Liver (tissue), 9 donors: ENCODE measurements around the gene XPR1. TPM values are rescaled to one million over a fixed set of nuclear protein-coding genes. Genes with fewer than 3 reads are reported as not detected.
A peak's percentile ranks its signal among the peaks of the same experiment; 100 is the strongest.

Source experiments
- DNase-seq: peaks from one replicate; pipeline ENCODE4 v3.0.0-alpha.2; 2017; ENCODE audit warnings: low spot score
- H3K27ac ChIP-seq, 2 donors: one replicate each; pipeline ENCODE4 v1.7.0; 2013; ENCODE audit warnings: inconsistent platforms in 2 of 2, low read length in 2 of 2, control low read depth in 1 of 2, low read depth in 1 of 2, mild to moderate bottlenecking in 1 of 2
- H3K27me3 ChIP-seq, 4 donors: one replicate each; pipeline versions ENCODE4 v1.6.1 to v1.7.0; 2013; ENCODE audit warnings: low read length in 3 of 4, inconsistent platforms in 1 of 4, mild to moderate bottlenecking in 1 of 4, moderate library complexity in 1 of 4; ENCODE audit not compliant: control insufficient read depth in 4 of 4, insufficient read depth in 4 of 4
- H3K36me3 ChIP-seq, 4 donors: one replicate each; pipeline versions ENCODE4 v1.6.1 to v1.7.0; 2013; ENCODE audit warnings: low read length in 3 of 4, mild to moderate bottlenecking in 3 of 4, low read depth in 1 of 4, moderate library complexity in 1 of 4; ENCODE audit not compliant: control insufficient read depth in 4 of 4, insufficient read depth in 3 of 4
- H3K4me1 ChIP-seq, 4 donors: one replicate each; pipeline versions ENCODE4 v1.6.1 to v1.7.0; 2013; ENCODE audit warnings: low read length in 3 of 4, mild to moderate bottlenecking in 3 of 4, moderate library complexity in 1 of 4; ENCODE audit not compliant: control insufficient read depth in 4 of 4, insufficient read depth in 4 of 4
- H3K4me3 ChIP-seq, 3 donors: one replicate each; pipeline versions ENCODE4 v1.6.1 to v1.7.0; 2013; ENCODE audit warnings: low read length in 3 of 3, control low read depth in 1 of 3, low read depth in 1 of 3, mild to moderate bottlenecking in 1 of 3
- H3K9ac ChIP-seq, 2 donors: one replicate each; pipeline ENCODE4 v1.7.0; 2013; ENCODE audit warnings: low read length in 2 of 2, mild to moderate bottlenecking in 2 of 2, moderate library complexity in 2 of 2, control low read depth in 1 of 2, low read depth in 1 of 2
- H3K9me3 ChIP-seq, 4 donors: one replicate each; pipeline versions ENCODE4 v1.6.1 to v1.7.0; 2013; ENCODE audit warnings: low read length in 3 of 4; ENCODE audit not compliant: control insufficient read depth in 4 of 4
- FOXA1 ChIP-seq: IDR thresholded peaks from 2 replicates; pipeline ENCODE4 v1.6.1; 2016; ENCODE audit warnings: antibody characterized with exemption
- FOXA2 ChIP-seq: IDR thresholded peaks from 2 replicates; pipeline ENCODE4 v1.6.1; 2016; ENCODE audit warnings: antibody characterized with exemption
- RAD21 ChIP-seq, 2 donors: IDR thresholded peaks; 2 replicates each; pipeline ENCODE4 v1.6.1; 2016; ENCODE audit warnings: antibody characterized with exemption in 2 of 2, mild to moderate bottlenecking in 2 of 2
- RXRA ChIP-seq, 2 donors: IDR thresholded peaks; 2 replicates each; pipeline ENCODE4 v1.6.1; 2017 to 2018; ENCODE audit warnings: antibody characterized with exemption in 2 of 2, mild to moderate bottlenecking in 1 of 2
- SP1 ChIP-seq: IDR thresholded peaks from 2 replicates; pipeline ENCODE4 v1.6.1; 2018; ENCODE audit warnings: antibody characterized with exemption, mild to moderate bottlenecking
- TAF1 ChIP-seq: conservative IDR thresholded peaks from 2 replicates; pipeline ENCODE4 v1.6.1; 2016; ENCODE audit warnings: antibody characterized with exemption, mild to moderate bottlenecking
- YY1 ChIP-seq: IDR thresholded peaks from 2 replicates; pipeline ENCODE4 v1.6.1; 2016; ENCODE audit warnings: antibody characterized with exemption, mild to moderate bottlenecking
- WGBS: extraction: QIAGEN DNeasy Blood & Tissue Kit; methylation state at CpG from one replicate; pipeline ENCODE4 v1.1.7; 2013; 5-methylcytosine and 5-hydroxymethylcytosine counted together
- polyA plus RNA-seq, 2 donors: library from polyadenylated mRNA; stranded (reverse) in 1 of 2; unstranded in 1 of 2; fragments of 200-250 nt in 1 of 2; fragments of >200 nt in 1 of 2; fragmentation: Nextera tagmentation in 1 of 2; extraction: Ambion mirVana in 1 of 2; gene quantifications; one replicate each; pipeline versions ENCODE4 v1.2.1 to v1.2.3, GENCODE V29; 2013 to 2015
- total RNA-seq, 2 donors: library from RNA; depleted of rRNA; stranded (reverse); fragments of >200 nt; gene quantifications; one replicate each; pipeline ENCODE4 v1.2.3, GENCODE V29; 2014
- TF ChIP-seq, protein P1 (sequence below): IDR thresholded peaks from 2 replicates; pipeline ENCODE4 v1.6.1; 2016; ENCODE audit warnings: antibody characterized with exemption, mild to moderate bottlenecking
- TF ChIP-seq, protein P2 (sequence below): IDR thresholded peaks from 2 replicates; pipeline ENCODE4 v1.6.1; 2016; ENCODE audit warnings: antibody characterized with exemption
- TF ChIP-seq, protein P3 (sequence below): fragments of 150-350 bp; IDR thresholded peaks from 2 replicates; pipeline ENCODE4 v1.5.1; 2017; ENCODE audit warnings: improper control_type of control experiment, low read depth, low read length; ENCODE audit not compliant: missing input control
- TF ChIP-seq, protein P4 (sequence below): IDR thresholded peaks from 2 replicates; pipeline ENCODE4 v1.6.1; 2016; ENCODE audit warnings: antibody characterized with exemption
- TF ChIP-seq, protein P5 (sequence below): IDR thresholded peaks from 2 replicates; pipeline ENCODE4 v1.6.1; 2016; ENCODE audit warnings: antibody characterized with exemption
- donor health status: healthy.
- donor health status: healthy.
- donor health status: healthy.
- donor health status: healthy.
- donor health status: healthy.

The XPR1 gene
- total and polyA plus RNA-seq, 4 donors, result 1.8 to 14.3 (median 5.9) TPM

GRCh38 chr1:180632326-180633056 is 669 bp downstream of the XPR1 start:
- Histone ChIP-seq H3K36me3 (no peaks in the 10 kb centered on the region), H3K9me3 (no peaks in the 10 kb centered on the region), H3K4me3 (peak overlapping the region; percentile 86 to 100 (median 88)), H3K9ac (peak overlapping the region; percentile 13 to 91), H3K27me3 (no peaks in the 10 kb centered on the region), H3K27ac (peak overlapping the region; percentile 85 to 90), H3K4me1 (peaks cover 4 to 21% (median 12%) of the 10 kb centered on the region in 4 donors)
- TF ChIP-seq RAD21 (IDR thresholded peaks at IDR 0.05) (no peak), SP1 (no peak), FOXA1 (no peak), YY1 (no peak), FOXA2 (no peak), TAF1 (no peak), RXRA (IDR thresholded peaks at IDR 0.05) (no peak)
- TF ChIP-seq, protein P1, sequence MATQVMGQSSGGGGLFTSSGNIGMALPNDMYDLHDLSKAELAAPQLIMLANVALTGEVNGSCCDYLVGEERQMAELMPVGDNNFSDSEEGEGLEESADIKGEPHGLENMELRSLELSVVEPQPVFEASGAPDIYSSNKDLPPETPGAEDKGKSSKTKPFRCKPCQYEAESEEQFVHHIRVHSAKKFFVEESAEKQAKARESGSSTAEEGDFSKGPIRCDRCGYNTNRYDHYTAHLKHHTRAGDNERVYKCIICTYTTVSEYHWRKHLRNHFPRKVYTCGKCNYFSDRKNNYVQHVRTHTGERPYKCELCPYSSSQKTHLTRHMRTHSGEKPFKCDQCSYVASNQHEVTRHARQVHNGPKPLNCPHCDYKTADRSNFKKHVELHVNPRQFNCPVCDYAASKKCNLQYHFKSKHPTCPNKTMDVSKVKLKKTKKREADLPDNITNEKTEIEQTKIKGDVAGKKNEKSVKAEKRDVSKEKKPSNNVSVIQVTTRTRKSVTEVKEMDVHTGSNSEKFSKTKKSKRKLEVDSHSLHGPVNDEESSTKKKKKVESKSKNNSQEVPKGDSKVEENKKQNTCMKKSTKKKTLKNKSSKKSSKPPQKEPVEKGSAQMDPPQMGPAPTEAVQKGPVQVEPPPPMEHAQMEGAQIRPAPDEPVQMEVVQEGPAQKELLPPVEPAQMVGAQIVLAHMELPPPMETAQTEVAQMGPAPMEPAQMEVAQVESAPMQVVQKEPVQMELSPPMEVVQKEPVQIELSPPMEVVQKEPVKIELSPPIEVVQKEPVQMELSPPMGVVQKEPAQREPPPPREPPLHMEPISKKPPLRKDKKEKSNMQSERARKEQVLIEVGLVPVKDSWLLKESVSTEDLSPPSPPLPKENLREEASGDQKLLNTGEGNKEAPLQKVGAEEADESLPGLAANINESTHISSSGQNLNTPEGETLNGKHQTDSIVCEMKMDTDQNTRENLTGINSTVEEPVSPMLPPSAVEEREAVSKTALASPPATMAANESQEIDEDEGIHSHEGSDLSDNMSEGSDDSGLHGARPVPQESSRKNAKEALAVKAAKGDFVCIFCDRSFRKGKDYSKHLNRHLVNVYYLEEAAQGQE, result no peak
- TF ChIP-seq, protein P2, sequence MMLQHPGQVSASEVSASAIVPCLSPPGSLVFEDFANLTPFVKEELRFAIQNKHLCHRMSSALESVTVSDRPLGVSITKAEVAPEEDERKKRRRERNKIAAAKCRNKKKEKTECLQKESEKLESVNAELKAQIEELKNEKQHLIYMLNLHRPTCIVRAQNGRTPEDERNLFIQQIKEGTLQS, result no peak
- TF ChIP-seq, protein P3, sequence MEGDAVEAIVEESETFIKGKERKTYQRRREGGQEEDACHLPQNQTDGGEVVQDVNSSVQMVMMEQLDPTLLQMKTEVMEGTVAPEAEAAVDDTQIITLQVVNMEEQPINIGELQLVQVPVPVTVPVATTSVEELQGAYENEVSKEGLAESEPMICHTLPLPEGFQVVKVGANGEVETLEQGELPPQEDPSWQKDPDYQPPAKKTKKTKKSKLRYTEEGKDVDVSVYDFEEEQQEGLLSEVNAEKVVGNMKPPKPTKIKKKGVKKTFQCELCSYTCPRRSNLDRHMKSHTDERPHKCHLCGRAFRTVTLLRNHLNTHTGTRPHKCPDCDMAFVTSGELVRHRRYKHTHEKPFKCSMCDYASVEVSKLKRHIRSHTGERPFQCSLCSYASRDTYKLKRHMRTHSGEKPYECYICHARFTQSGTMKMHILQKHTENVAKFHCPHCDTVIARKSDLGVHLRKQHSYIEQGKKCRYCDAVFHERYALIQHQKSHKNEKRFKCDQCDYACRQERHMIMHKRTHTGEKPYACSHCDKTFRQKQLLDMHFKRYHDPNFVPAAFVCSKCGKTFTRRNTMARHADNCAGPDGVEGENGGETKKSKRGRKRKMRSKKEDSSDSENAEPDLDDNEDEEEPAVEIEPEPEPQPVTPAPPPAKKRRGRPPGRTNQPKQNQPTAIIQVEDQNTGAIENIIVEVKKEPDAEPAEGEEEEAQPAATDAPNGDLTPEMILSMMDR, result no peak
- TF ChIP-seq, protein P4, sequence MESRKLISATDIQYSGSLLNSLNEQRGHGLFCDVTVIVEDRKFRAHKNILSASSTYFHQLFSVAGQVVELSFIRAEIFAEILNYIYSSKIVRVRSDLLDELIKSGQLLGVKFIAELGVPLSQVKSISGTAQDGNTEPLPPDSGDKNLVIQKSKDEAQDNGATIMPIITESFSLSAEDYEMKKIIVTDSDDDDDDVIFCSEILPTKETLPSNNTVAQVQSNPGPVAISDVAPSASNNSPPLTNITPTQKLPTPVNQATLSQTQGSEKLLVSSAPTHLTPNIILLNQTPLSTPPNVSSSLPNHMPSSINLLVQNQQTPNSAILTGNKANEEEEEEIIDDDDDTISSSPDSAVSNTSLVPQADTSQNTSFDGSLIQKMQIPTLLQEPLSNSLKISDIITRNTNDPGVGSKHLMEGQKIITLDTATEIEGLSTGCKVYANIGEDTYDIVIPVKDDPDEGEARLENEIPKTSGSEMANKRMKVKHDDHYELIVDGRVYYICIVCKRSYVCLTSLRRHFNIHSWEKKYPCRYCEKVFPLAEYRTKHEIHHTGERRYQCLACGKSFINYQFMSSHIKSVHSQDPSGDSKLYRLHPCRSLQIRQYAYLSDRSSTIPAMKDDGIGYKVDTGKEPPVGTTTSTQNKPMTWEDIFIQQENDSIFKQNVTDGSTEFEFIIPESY, result no peak
- TF ChIP-seq, protein P5, sequence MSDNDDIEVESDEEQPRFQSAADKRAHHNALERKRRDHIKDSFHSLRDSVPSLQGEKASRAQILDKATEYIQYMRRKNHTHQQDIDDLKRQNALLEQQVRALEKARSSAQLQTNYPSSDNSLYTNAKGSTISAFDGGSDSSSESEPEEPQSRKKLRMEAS, result no peak
- no peak for DNase-seq
- WGBS, result under 1% methylated on average over 44 of the region's 44 CpGs
